RWPE2 (cell line): Measurements from ENCODE around the gene MAFB.
A peak's percentile ranks its signal among the peaks of the same experiment; 100 is the strongest.

ENCODE experiments used
- ATAC-seq: fragments of 200-7000 bp; cut with Tn5 transposase; 3 replicates; pipeline ENCODE4 v1.9.1; 2021; ENCODE audit warnings: low read depth
- DNase-seq: peaks from one replicate; pipeline ENCODE4 v3.0.0-alpha.2; 2020; ENCODE audit warnings: low spot score
- H3K27ac ChIP-seq: fragments of 450-650 bp; 2 replicates; pipeline ENCODE4 v1.5.1; 2017; ENCODE audit warnings: mild to moderate bottlenecking; ENCODE audit not compliant: poor library complexity, severe bottlenecking
- H3K27me3 ChIP-seq: fragments of 250-450 bp; sonication (Bioruptor Pico); 2 replicates; pipeline ENCODE4 v1.5.1; 2021; ENCODE audit warnings: mild to moderate bottlenecking, moderate library complexity; ENCODE audit not compliant: insufficient read depth, poor library complexity, severe bottlenecking
- H3K36me3 ChIP-seq: fragments of 250-450 bp; sonication (Bioruptor Pico); 2 replicates; pipeline ENCODE4 v1.5.1; 2020; ENCODE audit warnings: low read depth, mild to moderate bottlenecking, moderate library complexity
- H3K4me1 ChIP-seq: fragments of 250-450 bp; sonication (Bioruptor Pico); 2 replicates; pipeline ENCODE4 v1.5.1; 2021; ENCODE audit warnings: mild to moderate bottlenecking, moderate library complexity; ENCODE audit not compliant: insufficient read depth, poor library complexity, severe bottlenecking
- H3K4me3 ChIP-seq: fragments of 250-450 bp; sonication (Bioruptor Pico); 2 replicates; pipeline ENCODE4 v1.5.1; 2021; ENCODE audit warnings: mild to moderate bottlenecking, moderate library complexity; ENCODE audit not compliant: severe bottlenecking
- H3K9me3 ChIP-seq: fragments of 250-450 bp; sonication (Bioruptor Pico); 2 replicates; pipeline ENCODE4 v1.5.1; 2021; ENCODE audit warnings: mild to moderate bottlenecking, moderate library complexity; ENCODE audit not compliant: severe bottlenecking
- CTCF ChIP-seq: fragments of 450-650 bp; IDR thresholded peaks from one replicate; pipeline ENCODE4 v1.5.1; 2017; ENCODE audit warnings: mild to moderate bottlenecking, moderate library complexity; ENCODE audit not compliant: poor library complexity, severe bottlenecking

Gene MAFB

GRCh38 chr20:40697541-40697940, 8.5 kb upstream of the MAFB start:
- DNase-seq (peak; percentile 69), ATAC-seq (no peak)
- no peaks in the 10 kb centered on the region for H3K9me3 ChIP-seq

GRCh38 chr20:40695214-40695613, 6.2 kb upstream of the MAFB start:
- ATAC-seq (no peak), DNase-seq (no peak)
- H3K4me1 ChIP-seq, result no peaks in the 10 kb centered on the region
- no peaks in the 10 kb centered on the region for H3K36me3 ChIP-seq
- no peak overlapping the region for H3K4me3 ChIP-seq
- no peak overlapping the region for H3K27ac ChIP-seq
- no peaks in the 10 kb centered on the region for H3K9me3 ChIP-seq
- peaks cover 14% of the 10 kb centered on the region for H3K27me3 ChIP-seq
- no peak for TF ChIP-seq CTCF

More at GRCh38 chr20:40697541-40697940, 8.5 kb upstream of the MAFB start:
- Histone ChIP-seq H3K36me3 (no peaks in the 10 kb centered on the region), H3K27me3 (peaks cover 9% of the 10 kb centered on the region), H3K4me3 (no peak overlapping the region), H3K27ac (no peak overlapping the region), H3K4me1 (no peaks in the 10 kb centered on the region)
- no peak for TF ChIP-seq CTCF

- no peak for TF ChIP-seq CTCF
- peaks cover 14% of the 10 kb centered on the region for H3K27me3 ChIP-seq
- H3K36me3 ChIP-seq, result no peaks in the 10 kb centered on the region
- H3K9me3 ChIP-seq, result no peaks in the 10 kb centered on the region
- no peak overlapping the region for H3K27ac ChIP-seq
- no peak overlapping the region for H3K4me3 ChIP-seq
- DNase-seq, result no peak
- no peaks in the 10 kb centered on the region for H3K4me1 ChIP-seq
- ATAC-seq, result no peak
Observed at GRCh38 chr20:40694246-40694645, 5.2 kb upstream of the MAFB start.

- H3K27ac ChIP-seq, result no peak overlapping the region
- no peak for TF ChIP-seq CTCF
- ATAC-seq (no peak), DNase-seq (peak; percentile 85)
- H3K4me1 ChIP-seq, result no peaks in the 10 kb centered on the region
- no peak overlapping the region for H3K4me3 ChIP-seq
- H3K36me3 ChIP-seq, result no peaks in the 10 kb centered on the region
- H3K27me3 ChIP-seq, result peaks cover 24% of the 10 kb centered on the region
- no peaks in the 10 kb centered on the region for H3K9me3 ChIP-seq
Observed at GRCh38 chr20:40692240-40693011, 3.4 kb upstream of the MAFB start.

- Histone ChIP-seq H3K9me3 (no peaks in the 10 kb centered on the region), H3K4me3 (no peak overlapping the region), H3K36me3 (no peaks in the 10 kb centered on the region), H3K4me1 (no peaks in the 10 kb centered on the region), H3K27ac (no peak overlapping the region), H3K27me3 (peaks cover 31% of the 10 kb centered on the region)
- ATAC-seq (no peak), DNase-seq (peak; percentile 80)
- no peak for TF ChIP-seq CTCF
Observed at GRCh38 chr20:40691566-40692239, 2.7 kb upstream of the MAFB start.
